Measurements from ENCODE around the gene PHAF1. TPM values are rescaled to one million over a fixed set of nuclear protein-coding genes. Genes with fewer than 3 reads are reported as not detected.

Gene PHAF1
- total RNA-seq, 4 donors from 2014 or later = 44.0 to 60.9 (median 53.1) TPM

DNA sequence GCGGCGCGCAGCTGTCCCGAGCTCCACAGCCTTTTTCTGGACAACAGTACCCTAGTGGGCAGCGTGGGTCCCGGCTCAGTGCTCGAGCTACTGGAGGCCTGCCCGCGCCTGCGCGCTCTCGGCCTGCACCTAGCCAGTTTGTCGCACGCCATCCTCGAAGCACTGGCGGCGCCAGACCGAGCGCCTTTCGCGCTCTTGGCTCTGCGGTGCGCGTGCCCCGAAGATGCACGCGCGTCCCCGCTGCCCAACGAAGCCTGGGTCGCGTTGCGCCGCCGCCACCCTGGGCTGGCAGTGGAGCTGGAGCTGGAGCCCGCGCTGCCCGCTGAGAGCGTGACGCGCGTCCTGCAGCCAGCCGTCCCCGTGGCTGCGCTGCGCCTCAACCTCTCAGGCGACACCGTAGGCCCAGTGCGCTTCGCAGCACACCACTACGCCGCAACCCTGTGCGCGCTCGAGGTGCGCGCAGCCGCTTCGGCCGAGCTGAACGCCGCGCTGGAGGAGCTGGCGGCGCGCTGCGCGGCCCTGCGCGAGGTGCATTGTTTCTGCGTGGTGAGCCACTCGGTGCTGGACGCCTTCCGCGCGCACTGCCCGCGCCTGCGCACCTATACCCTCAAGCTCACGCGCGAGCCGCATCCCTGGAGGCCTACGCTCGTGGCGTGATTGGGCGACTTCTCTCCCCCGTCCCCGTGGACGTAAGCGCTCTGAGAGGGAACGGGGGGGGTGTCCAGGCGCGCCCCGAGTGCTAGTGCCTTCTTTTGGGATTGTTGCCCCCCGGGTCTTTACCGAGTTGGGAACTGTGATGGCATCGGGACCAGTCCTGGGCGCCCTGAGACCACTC, 53.6 kb downstream of the PHAF1 start:
- WGBS = 11% methylated on average over 88 of the region's 99 CpGs
- H3K9me3 ChIP-seq = no peaks in the 10 kb centered on the region
- no peak for DNase-seq (ENCODE audit: low spot score in 2 of 2)
- peak overlapping the region; percentile 46 for H3K27ac ChIP-seq
- peaks cover 70% of the 10 kb centered on the region for H3K4me1 ChIP-seq
- H3K27me3 ChIP-seq = no peaks in the 10 kb centered on the region
- peaks cover 15% of the 10 kb centered on the region for H3K36me3 ChIP-seq
- H3K4me3 ChIP-seq = peak overlapping the region; percentile 44
- no peak for TF ChIP-seq EP300 (IDR thresholded peaks at IDR 0.05)
- TF ChIP-seq POLR2A (IDR thresholded peaks at IDR 0.05) = no peak
- TF ChIP-seq, protein P1, sequence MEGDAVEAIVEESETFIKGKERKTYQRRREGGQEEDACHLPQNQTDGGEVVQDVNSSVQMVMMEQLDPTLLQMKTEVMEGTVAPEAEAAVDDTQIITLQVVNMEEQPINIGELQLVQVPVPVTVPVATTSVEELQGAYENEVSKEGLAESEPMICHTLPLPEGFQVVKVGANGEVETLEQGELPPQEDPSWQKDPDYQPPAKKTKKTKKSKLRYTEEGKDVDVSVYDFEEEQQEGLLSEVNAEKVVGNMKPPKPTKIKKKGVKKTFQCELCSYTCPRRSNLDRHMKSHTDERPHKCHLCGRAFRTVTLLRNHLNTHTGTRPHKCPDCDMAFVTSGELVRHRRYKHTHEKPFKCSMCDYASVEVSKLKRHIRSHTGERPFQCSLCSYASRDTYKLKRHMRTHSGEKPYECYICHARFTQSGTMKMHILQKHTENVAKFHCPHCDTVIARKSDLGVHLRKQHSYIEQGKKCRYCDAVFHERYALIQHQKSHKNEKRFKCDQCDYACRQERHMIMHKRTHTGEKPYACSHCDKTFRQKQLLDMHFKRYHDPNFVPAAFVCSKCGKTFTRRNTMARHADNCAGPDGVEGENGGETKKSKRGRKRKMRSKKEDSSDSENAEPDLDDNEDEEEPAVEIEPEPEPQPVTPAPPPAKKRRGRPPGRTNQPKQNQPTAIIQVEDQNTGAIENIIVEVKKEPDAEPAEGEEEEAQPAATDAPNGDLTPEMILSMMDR (IDR thresholded peaks at IDR 0.05) = no peak
- TF ChIP-seq POLR2AphosphoS5 (IDR thresholded peaks at IDR 0.05) = no peak

DNA sequence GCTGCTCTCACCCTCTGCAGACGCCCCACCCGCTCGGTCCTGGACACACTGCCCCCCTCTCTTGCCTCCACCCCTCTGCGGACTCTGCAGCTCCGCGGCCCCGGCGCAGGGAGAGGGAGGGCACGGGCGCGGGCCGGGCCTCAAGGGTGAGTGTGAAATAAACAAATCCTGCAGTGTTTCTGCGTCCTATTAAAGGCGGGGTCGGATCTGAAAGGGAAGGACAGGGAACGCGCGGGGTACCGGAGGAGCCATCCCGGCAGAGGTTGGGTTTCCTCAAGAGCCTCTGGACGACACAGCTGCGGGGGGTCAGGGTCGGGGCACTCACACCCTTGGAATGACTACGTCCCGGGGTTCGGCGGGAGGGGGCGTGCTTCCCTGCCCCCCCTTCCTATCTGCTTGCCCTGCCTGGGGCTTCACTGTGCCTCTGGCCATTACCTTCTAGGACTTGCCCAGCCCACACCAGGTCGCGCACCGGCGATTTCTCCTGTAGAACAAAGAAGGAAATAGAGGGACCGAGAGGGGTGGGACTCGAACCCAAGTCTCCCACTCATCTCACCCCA, 54.3 kb downstream of the PHAF1 start:
- Histone ChIP-seq H3K36me3 (peaks cover 15% of the 10 kb centered on the region), H3K4me3 (peak overlapping the region; percentile 44), H3K9me3 (no peaks in the 10 kb centered on the region), H3K4me1 (peaks cover 67% of the 10 kb centered on the region), H3K27me3 (no peaks in the 10 kb centered on the region), H3K27ac (peak overlapping the region; percentile 46)
- TF ChIP-seq, protein P1 (IDR thresholded peaks at IDR 0.05) = no peak
- TF ChIP-seq POLR2AphosphoS5 (IDR thresholded peaks at IDR 0.05) = no peak
- TF ChIP-seq EP300 (IDR thresholded peaks at IDR 0.05) = no peak
- no peak for TF ChIP-seq POLR2A (IDR thresholded peaks at IDR 0.05)
- WGBS = 2% methylated on average over 24 of the region's 34 CpGs
- DNase-seq (ENCODE audit: low spot score in 2 of 2) = no peak

DNA sequence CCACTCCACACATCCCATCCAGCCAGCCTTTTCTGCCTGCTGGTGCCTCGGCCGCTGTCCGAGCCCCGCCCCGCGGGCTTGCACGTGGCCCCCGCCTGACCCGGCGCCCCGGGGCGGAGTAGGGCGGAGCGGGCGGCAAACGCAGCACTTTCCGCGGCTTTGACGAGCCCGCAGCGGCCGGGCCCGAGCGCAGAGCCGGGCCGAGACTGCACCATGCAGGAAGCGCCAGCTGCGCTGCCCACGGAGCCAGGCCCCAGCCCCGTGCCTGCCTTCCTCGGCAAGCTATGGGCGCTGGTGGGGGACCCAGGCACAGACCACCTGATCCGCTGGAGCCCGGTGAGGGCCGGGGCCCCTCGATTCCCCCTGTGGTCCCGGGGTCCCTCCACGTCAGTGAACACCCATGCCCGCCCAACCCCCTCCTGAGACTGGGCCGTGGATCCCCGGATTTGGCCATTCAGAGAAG, 54.9 kb downstream of the PHAF1 start, which contains the start of gene HSF4:
HSF4 (plus strand) TSS at position 147 of the 463 bp plus-strand sequence; CDS start at position 214, 67 bp downstream.
- peak within 1 kb of the TSS; percentile 44 for H3K4me3 ChIP-seq
- peak within 1 kb of the TSS; percentile 46 for H3K27ac ChIP-seq
- peak in 1 of 2 donors; percentile 33 for TF ChIP-seq POLR2A (IDR thresholded peaks at IDR 0.05)
- TF ChIP-seq, protein P1 (IDR thresholded peaks at IDR 0.05) = no peak
- H3K4me1 ChIP-seq = peaks cover 70% of the 10 kb centered on the region
- no CpG with 5 or more reads among the region's 41 CpGs for WGBS
- no peaks in the 10 kb centered on the region for H3K9me3 ChIP-seq
- DNase-seq (ENCODE audit: low spot score in 2 of 2) = no peak
- peaks cover 15% of the 10 kb centered on the region for H3K36me3 ChIP-seq
- no peaks in the 10 kb centered on the region for H3K27me3 ChIP-seq

DNA sequence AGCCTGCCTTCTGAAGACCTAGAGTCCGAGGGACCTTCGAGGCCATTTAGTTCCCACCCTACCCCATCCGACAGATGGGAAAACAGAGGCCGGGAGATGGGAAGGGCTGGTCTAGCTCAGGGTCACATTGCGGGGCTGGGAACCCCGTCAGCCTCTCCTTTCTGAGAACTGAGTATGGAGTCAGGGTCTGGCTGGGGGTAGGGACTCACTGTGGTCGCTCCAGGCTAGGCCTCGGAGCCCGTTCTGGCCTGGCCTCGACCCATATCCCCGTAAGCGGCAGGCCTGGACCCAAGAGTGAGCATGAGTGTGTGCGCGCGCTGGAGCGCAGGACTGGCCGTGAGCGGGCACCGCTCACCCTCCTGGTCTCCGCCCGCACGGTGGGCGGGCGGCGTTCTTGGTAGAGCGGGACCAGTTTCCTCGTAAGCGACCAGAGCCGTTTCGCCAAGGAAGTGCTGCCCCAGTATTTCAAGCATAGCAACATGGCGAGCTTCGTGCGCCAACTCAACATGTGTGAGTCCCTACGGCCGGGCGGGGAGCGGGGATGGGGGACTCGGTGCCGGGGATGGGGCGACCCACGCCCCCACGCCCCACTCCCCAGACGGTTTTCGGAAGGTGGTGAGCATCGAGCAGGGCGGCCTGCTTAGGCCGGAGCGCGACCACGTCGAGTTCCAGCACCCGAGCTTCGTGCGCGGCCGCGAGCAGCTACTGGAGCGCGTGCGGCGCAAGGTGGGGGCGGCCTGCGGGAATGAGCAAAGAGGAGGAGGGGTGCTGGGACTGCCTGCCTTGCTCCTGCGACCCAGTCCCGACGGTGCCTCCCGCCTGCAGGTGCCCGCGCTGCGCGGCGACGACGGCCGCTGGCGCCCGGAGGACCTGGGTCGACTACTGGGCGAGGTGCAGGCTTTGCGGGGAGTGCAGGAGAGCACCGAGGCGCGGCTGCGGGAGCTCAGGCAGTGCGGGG, 55.7 kb downstream of the PHAF1 start:
- H3K27me3 ChIP-seq = no peaks in the 10 kb centered on the region
- no peaks in the 10 kb centered on the region for H3K9me3 ChIP-seq
- H3K27ac ChIP-seq = no peak overlapping the region
- H3K4me1 ChIP-seq = peaks cover 73% of the 10 kb centered on the region
- DNase-seq (ENCODE audit: low spot score in 2 of 2) = no peak
- TF ChIP-seq, protein P1 (IDR thresholded peaks at IDR 0.05) = no peak
- TF ChIP-seq POLR2A (IDR thresholded peaks at IDR 0.05) = no peak
- TF ChIP-seq EP300 (IDR thresholded peaks at IDR 0.05) = no peak
- no peak for TF ChIP-seq POLR2AphosphoS5 (IDR thresholded peaks at IDR 0.05)
- peaks cover 15% of the 10 kb centered on the region for H3K36me3 ChIP-seq
- H3K4me3 ChIP-seq = peak overlapping the region; percentile 44
- WGBS = 43% methylated on average over 17 of the region's 85 CpGs
